Esophagus mucosa (tissue), 1 donor: Measurements from ENCODE around the gene PRICKLE2. TPM values are rescaled to one million over a fixed set of nuclear protein-coding genes. Genes with fewer than 3 reads are reported as not detected.

Source experiments
- total RNA-seq: library from RNA; stranded (reverse); gene quantifications from one replicate; pipeline ENCODE4 v1.2.4, GENCODE V29; 2023
- donor health status: DM: yes; HTN: yes; CAD: no.

PRICKLE2 gene
- total RNA-seq, 1 donor from 2014 or later = 6.0 TPM

Other genes starting within 250 kb of the PRICKLE2 start
- gene PSMD6, start 202.0 kb downstream of the PRICKLE2 start, total RNA-seq = 63.8 TPM